ENCODE data around the gene SERTAD2. TPM values are rescaled to one million over a fixed set of nuclear protein-coding genes. Genes with fewer than 3 reads are reported as not detected.

Gene SERTAD2
- total and polyA plus RNA-seq, 2 donors (not counting 3 experiments of a cell fraction or from before 2014, with no cell fraction given) = 5.5 to 11.2 TPM

DNA sequence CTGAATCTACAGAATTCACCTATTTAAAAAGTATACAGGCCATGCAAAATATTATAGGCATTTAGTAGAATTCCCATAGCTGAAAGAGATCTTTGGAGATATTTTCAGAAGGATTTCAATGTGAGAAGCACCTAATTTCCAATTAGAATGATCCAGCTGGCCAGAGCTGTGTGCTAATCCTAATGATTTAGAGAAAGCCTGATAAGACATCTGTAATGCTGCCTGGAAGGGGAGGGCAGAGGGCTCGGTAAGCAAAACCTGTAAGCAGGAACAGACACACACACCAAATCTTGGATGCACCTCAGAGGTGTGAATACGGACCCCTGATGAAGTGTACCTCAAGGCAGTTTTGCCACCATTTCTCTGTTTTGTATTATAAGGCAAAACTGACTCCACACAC, 14.0 kb downstream of the SERTAD2 start:
- Histone ChIP-seq H3K9me1 (replicated peaks; ENCODE audit: control insufficient read depth, extremely low read depth, insufficient read depth, low read length) (no peaks in the 10 kb centered on the region), H2AFZ (ENCODE audit: low read depth, low read length) (no peak overlapping the region), H3K27ac (ENCODE audit: insufficient read depth, low read depth, low read length) (no peak overlapping the region), H3K4me3 (replicated peaks in 1 of 3; ENCODE audit: insufficient read depth in 1 of 3, low read depth in 1 of 3, low read length in 3 of 3) (no peak overlapping the region), H3K9me3 (replicated peaks; ENCODE audit: control insufficient read depth, insufficient read depth, low read length) (no peaks in the 10 kb centered on the region), H3K36me3 (ENCODE audit: control insufficient read depth in 2 of 2, extremely low read depth in 1 of 2, insufficient read depth in 2 of 2, low read length in 2 of 2) (peaks cover 2 to 5% of the 10 kb centered on the region in 2 experiments), H3K4me1 (ENCODE audit: control insufficient read depth, extremely low read depth, insufficient read depth, low read length) (peaks cover 13% of the 10 kb centered on the region), H3K27me3 (ENCODE audit: control insufficient read depth in 2 of 2, insufficient read depth in 2 of 2, low read length in 2 of 2) (no peaks in the 10 kb centered on the region), H4K20me1 (replicated peaks; ENCODE audit: control insufficient read depth, extremely low read depth, insufficient read depth, low read length) (no peaks in the 10 kb centered on the region), H3K4me2 (ENCODE audit: insufficient read depth, low read length) (no peak overlapping the region), H3K79me2 (ENCODE audit: control insufficient read depth, insufficient read depth, low read length) (peaks cover 80% of the 10 kb centered on the region), H3K9ac (replicated peaks; ENCODE audit: extremely low read depth, insufficient read depth, low read length) (no peak overlapping the region)
- TF ChIP-seq MYC (IDR thresholded peaks at IDR 0.05; ENCODE audit: low read depth, low read length) (no peak), EZH2 (IDR thresholded peaks at IDR 0.05; ENCODE audit: borderline replicate concordance, low read depth, low read length, severe bottlenecking) (no peak)
- TF ChIP-seq, protein P1, sequence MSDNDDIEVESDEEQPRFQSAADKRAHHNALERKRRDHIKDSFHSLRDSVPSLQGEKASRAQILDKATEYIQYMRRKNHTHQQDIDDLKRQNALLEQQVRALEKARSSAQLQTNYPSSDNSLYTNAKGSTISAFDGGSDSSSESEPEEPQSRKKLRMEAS (IDR thresholded peaks at IDR 0.05; ENCODE audit: insufficient read depth, insufficient read length) = no peak
- TF ChIP-seq, protein P2, sequence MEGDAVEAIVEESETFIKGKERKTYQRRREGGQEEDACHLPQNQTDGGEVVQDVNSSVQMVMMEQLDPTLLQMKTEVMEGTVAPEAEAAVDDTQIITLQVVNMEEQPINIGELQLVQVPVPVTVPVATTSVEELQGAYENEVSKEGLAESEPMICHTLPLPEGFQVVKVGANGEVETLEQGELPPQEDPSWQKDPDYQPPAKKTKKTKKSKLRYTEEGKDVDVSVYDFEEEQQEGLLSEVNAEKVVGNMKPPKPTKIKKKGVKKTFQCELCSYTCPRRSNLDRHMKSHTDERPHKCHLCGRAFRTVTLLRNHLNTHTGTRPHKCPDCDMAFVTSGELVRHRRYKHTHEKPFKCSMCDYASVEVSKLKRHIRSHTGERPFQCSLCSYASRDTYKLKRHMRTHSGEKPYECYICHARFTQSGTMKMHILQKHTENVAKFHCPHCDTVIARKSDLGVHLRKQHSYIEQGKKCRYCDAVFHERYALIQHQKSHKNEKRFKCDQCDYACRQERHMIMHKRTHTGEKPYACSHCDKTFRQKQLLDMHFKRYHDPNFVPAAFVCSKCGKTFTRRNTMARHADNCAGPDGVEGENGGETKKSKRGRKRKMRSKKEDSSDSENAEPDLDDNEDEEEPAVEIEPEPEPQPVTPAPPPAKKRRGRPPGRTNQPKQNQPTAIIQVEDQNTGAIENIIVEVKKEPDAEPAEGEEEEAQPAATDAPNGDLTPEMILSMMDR (IDR thresholded peaks at IDR 0.05; ENCODE audit: extremely low read depth in 1 of 2, insufficient read depth in 1 of 2, low read depth in 1 of 2, low read length in 2 of 2) = no peak
- dilution Hi-C loops (cut with MboI; ENCODE audit: extremely low pct_ligation_motif_present, low sequenced_read_pairs) = no loop called here
- BruUV-seq (replicated peaks) = no TSS peak
- FAIRE-seq = no peak
- intact Hi-C loops (cut with micrococcal nuclease) = loop anchor here (10.0 kb wide), 1 partner anchor 495 kb away; the partner anchor contains the start of gene PELI1
- POLR2A ChIA-PET = no interaction called here
- no peak for DNase-seq (ENCODE audit: low read depth, low spot score)
- CTCF ChIA-PET = interaction anchor here (0.9 to 1.6 kb wide), 3 partner anchors 10 to 53 kb away, joined by 3 to 6 read pairs (median 5); no protein-coding TSS in a partner anchor

Data from endothelial cell of umbilical vein (primary cell).